Aorta (tissue), 5 donors: ENCODE data around the gene CMC2. TPM values are rescaled to one million over a fixed set of nuclear protein-coding genes. Genes with fewer than 3 reads are reported as not detected.
A peak's percentile ranks its signal among the peaks of the same experiment; 100 is the strongest.

Experiments used
- ATAC-seq: fragments of 200-7000 bp; cut with Tn5 transposase; one replicate; pipeline ENCODE4 v1.9.1; 2022; ENCODE audit warnings: moderate library complexity; ENCODE audit not compliant: low FRiP score
- DNase-seq, 2 donors: peaks; one replicate each; pipeline ENCODE4 v3.0.0-alpha.2; 2020
- H3K27ac ChIP-seq, 2 donors: one replicate each; pipeline ENCODE4 v1.5.1; 2013; ENCODE audit warnings: low read length in 2 of 2, mild to moderate bottlenecking in 2 of 2, moderate library complexity in 2 of 2, control low read depth in 1 of 2, inconsistent platforms in 1 of 2, low read depth in 1 of 2
- H3K27me3 ChIP-seq, 2 donors: one replicate each; pipeline ENCODE4 v1.6.1; 2013; ENCODE audit warnings: control low read depth in 1 of 2, low read length in 1 of 2, mild to moderate bottlenecking in 1 of 2, moderate library complexity in 1 of 2; ENCODE audit not compliant: insufficient read depth in 2 of 2, control insufficient read depth in 1 of 2
- H3K36me3 ChIP-seq, 2 donors: one replicate each; pipeline ENCODE4 v1.6.1; 2013; ENCODE audit warnings: control low read depth in 1 of 2, low read length in 1 of 2, mild to moderate bottlenecking in 1 of 2; ENCODE audit not compliant: insufficient read depth in 2 of 2, control insufficient read depth in 1 of 2
- H3K4me1 ChIP-seq, 2 donors: one replicate each; pipeline ENCODE4 v1.6.1; 2013; ENCODE audit warnings: low read length in 2 of 2, control low read depth in 1 of 2, mild to moderate bottlenecking in 1 of 2, moderate library complexity in 1 of 2; ENCODE audit not compliant: insufficient read depth in 2 of 2, control insufficient read depth in 1 of 2
- H3K4me3 ChIP-seq, 2 donors: one replicate each; pipeline ENCODE4 v1.5.1; 2013; ENCODE audit warnings: low read length in 2 of 2, control low read depth in 1 of 2, mild to moderate bottlenecking in 1 of 2
- H3K9me3 ChIP-seq: one replicate; pipeline ENCODE4 v1.6.1; 2013; ENCODE audit warnings: mild to moderate bottlenecking, low read length; ENCODE audit not compliant: control insufficient read depth
- WGBS, 2 donors: extraction: QIAGEN DNeasy Blood & Tissue Kit; methylation state at CpG; one replicate each; pipeline ENCODE4 v1.1.7; 2013; 5-methylcytosine and 5-hydroxymethylcytosine counted together
- intact Hi-C, 2 donors: fragments of 100-400 bp; cut with DNase I; formaldehyde crosslinking; loops; one replicate each; pipeline versions ENCODE4 v1.14.2 to v1.15.0; 2022
- polyA plus RNA-seq, 2 donors: library from polyadenylated mRNA; stranded (reverse); fragments of 200-250 nt; gene quantifications; one replicate each; pipeline ENCODE4 v1.2.3, GENCODE V29; 2013
- total RNA-seq, 2 donors: library from RNA; stranded (reverse); fragmentation: NEBNext Ultra II Directional; extraction: Animal tissue kit (Norgen Biotek cat#: 25700); gene quantifications; one replicate each; pipeline ENCODE4 v1.2.1, GENCODE V29; 2021
- donor health status: healthy with polysubstance abuse.
- donor health status: Bipolar disorder and iron deficiency.
- donor health status: DM: no; HTN: no; CAD: no.
- donor health status: DM: no; HTN: no; CAD: no.
- donor health status: DM: yes; HTN: yes; CAD: no.

CMC2 gene
- total and polyA plus RNA-seq, 4 donors: 31.3 to 108 (median 33.1) TPM

DNA sequence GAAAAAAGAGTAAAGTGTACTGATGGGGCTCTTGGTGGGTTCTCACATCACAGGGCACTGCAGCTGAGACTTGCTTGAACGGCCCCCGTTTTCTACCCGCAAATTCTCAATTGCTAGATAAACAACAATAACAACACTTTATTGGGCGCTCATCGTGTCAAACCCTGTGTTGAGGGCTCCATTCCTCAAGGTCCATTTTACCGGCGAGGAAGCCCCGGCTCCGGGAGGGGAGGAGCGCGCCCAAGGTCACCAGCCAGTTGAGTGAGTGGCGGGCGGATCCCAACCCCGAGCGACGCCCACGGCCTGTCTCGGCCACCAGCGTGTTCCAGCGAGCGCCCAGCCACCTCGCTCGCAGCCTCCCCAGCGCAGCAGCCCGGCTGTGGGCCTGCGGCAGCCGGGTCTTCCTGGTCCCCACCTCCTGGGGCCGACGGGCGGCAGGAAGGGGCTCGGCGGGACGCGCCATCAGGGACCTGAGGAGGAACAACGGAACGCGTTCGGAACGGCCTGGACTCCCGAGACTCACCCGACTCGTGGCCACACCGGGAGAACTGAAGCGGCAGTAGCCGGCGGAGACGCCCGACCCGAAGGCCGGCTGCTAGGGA lies 373 bp downstream of the CMC2 start:
- peak overlapping the region; percentile 50 to 78 for H3K4me3 ChIP-seq
- H3K27ac ChIP-seq: peak overlapping the region; percentile 65 to 81
- 0 to 1% methylated on average over 41 to 50 of the region's 50 CpGs for WGBS, 2 donors
- intact Hi-C loops: loop anchor here (2.0 to 10.0 kb wide), 3 partner anchors 28 to 74 kb away; partner anchors contain the start of gene ATMIN (in 1 of the 2)
- peak; percentile 85 to 94 for DNase-seq
- peaks cover 0 to 3% of the 10 kb centered on the region in 2 donors for H3K4me1 ChIP-seq
- H3K27me3 ChIP-seq: no peaks in the 10 kb centered on the region
- H3K9me3 ChIP-seq: no peaks in the 10 kb centered on the region
- peak; percentile 70 for ATAC-seq
- no peaks in the 10 kb centered on the region for H3K36me3 ChIP-seq

DNA sequence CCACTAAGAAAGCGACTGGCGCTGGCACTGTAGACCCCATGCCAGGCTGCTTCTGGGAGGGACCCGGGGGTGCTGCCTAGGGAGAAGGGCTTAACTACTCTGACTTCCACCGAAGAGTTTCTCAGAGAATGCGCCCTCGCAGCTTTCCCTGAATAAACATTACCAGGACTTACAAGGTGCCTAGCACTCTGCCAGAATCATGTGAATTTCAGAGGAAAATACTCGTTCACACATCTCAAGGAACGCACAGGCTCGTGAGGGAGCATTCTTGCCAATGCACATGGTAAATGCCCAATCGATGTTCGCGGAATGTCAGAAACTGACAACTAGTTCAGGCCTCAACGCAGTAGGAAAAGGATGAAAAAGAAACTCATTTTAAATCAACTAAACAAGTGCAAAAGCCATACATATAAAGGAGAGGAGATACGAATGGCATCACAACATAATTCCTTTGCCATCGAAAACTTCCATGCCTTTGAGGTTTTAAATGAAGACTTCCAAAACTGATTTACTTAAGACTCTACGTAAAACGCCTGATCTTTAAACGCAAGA lies 999 bp downstream of the CMC2 start:
- intact Hi-C loops: loop anchor here (2.0 to 10.0 kb wide), 3 partner anchors 29 to 73 kb away; partner anchors contain the start of gene ATMIN (in 1 of the 2)
- Histone ChIP-seq H3K4me3 (peak overlapping the region; percentile 50 to 78), H3K27me3 (no peaks in the 10 kb centered on the region), H3K4me1 (peaks cover 0 to 3% of the 10 kb centered on the region in 2 donors), H3K9me3 (no peaks in the 10 kb centered on the region), H3K36me3 (no peaks in the 10 kb centered on the region), H3K27ac (peak overlapping the region in 1 of 2 donors; percentile 47)
- WGBS, 2 donors: 7 to 11% methylated on average over 18 of the region's 18 CpGs
- ATAC-seq (no peak), DNase-seq (no peak)

DNA sequence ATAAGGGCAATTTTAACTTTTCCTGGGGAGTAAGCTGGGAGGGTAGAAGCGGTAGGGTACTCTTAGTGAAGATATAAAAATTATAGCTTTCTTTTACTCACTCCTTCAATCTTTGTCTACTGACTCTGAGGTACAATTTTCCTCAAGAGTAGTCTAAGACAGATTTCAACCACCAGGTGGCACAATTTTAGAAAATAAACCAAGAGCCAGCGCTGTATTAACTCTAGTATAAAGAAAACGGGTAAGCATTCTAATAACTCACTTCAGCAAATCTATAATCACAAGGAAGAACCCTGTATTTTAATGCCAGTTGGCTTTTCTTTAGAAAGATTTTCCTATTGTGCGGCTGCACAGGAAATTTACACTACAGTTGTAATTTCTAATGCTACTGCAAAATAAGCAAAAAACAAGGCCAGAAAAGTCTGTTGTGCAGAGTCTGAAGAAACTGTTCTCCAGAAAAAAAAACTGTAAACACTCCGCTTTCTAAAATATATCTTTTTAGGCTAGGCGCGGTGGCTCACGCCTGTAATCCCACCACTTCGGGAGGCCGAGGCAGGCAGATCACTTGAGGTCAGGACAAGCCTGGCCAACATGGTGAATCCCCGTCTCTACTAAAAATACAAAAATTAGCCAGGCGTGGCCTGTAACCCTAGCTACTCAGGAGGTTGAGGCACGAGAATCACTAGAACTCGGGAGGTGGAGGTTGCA lies 1.9 kb downstream of the CMC2 start:
- WGBS, 2 donors: 41 to 42% methylated on average over 14 of the region's 14 CpGs
- intact Hi-C loops: loop anchor here in 1 of 2 donors (10.0 kb wide), 1 partner anchor 70 kb away; no protein-coding TSS in a partner anchor

DNA sequence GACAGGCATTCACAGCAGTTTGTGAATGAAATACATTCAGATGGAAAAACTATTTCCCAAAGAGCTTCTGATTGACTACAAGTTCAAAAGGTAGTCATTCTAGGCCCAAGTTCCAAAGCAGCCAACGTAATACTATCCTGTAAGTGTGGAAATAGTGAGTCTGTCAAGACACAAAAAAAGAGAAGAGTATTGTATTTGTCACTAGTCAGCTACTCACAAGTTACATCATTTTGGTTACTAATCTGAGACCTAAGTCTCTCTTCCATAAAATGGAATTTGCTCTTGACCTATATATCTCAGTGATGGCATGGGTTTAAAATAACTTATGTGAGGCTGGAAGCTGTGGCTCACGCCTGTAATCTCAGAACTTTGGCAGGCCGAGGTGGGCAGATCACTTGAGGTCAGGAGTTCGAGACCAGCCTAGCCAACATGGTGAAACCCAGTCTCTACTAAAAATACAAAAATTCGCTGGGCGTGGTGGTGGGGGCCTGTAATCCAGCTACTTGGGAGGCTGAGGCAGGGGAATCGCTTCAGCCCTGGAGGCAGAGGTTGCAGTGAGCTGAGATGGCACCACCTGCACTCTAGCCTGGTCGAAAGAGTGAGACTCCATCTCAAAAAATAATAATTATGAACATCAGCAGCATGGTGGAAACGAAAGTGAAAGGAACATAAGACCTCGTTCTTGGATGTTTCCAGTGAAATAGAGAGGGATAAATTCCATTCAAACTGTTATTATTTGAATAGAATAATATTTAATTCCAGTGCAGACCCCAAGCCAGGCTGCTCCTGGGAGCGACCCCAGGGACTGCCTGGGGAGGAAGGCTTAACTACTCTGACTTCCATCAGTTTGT lies 2.9 kb downstream of the CMC2 start:
- intact Hi-C loops: loop anchor here in 1 of 2 donors (10.0 kb wide), 1 partner anchor 69 kb away; no protein-coding TSS in a partner anchor
- Histone ChIP-seq H3K36me3 (no peaks in the 10 kb centered on the region), H3K27me3 (no peaks in the 10 kb centered on the region), H3K9me3 (no peaks in the 10 kb centered on the region), H3K4me3 (no peak overlapping the region), H3K4me1 (peaks cover 0 to 3% of the 10 kb centered on the region in 2 donors), H3K27ac (no peak overlapping the region)
- no peak for ATAC-seq
- DNase-seq: no peak
- 58 to 59% methylated on average over 11 of the region's 11 CpGs for WGBS, 2 donors

More for the DNA sequence above, 1.9 kb downstream of the CMC2 start:
- ATAC-seq (no peak), DNase-seq (no peak)
- Histone ChIP-seq H3K36me3 (no peaks in the 10 kb centered on the region), H3K4me1 (peaks cover 0 to 3% of the 10 kb centered on the region in 2 donors), H3K27ac (no peak overlapping the region), H3K4me3 (no peak overlapping the region), H3K9me3 (no peaks in the 10 kb centered on the region), H3K27me3 (no peaks in the 10 kb centered on the region)

DNA sequence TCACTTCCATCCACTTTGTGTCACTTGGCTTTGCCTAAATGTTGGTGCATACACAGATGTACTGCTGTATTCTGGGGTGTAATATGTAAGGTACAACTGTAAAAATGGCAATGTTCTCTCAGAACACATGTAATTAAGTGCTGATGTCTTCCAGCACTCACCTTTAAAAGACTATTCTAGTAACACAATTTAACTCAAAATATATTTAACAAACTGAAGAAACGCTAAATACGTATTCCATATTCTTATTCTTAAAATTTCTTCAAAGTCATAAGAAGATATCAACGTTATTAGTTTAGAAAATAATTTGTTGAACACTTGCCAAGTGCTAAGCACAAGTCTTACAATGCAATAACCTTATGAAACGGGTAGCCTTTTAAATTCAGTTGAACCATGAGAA lies 3.6 kb downstream of the CMC2 start:
- 63 to 65% methylated on average over 4 of the region's 4 CpGs for WGBS, 2 donors
- Histone ChIP-seq H3K27me3 (no peaks in the 10 kb centered on the region), H3K4me1 (peaks cover 0 to 3% of the 10 kb centered on the region in 2 donors), H3K36me3 (no peaks in the 10 kb centered on the region), H3K9me3 (no peaks in the 10 kb centered on the region), H3K4me3 (no peak overlapping the region), H3K27ac (no peak overlapping the region)
- DNase-seq: no peak
- intact Hi-C loops: loop anchor here in 1 of 2 donors (10.0 kb wide), 1 partner anchor 68 kb away; no protein-coding TSS in a partner anchor
- no peak for ATAC-seq

DNA sequence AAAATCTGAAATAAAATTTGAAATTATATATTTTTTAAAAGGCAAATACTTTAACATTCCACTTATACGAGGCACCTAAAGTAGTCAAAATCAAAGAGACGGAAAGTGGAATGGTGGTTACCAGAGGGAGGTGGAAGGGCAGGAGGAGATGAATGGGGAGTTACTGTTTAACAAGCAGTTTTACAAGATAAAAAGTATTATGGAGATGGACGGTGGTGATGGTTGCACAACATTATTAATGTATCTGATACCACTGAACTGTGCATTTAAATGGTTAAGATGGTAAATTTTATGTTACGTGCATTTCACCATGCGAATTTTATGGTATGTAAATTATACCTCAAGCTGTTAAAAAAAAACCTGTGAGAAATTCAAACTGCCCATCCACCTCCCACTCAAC lies 5.4 kb downstream of the CMC2 start:
- Histone ChIP-seq H3K27ac (no peak overlapping the region), H3K9me3 (no peaks in the 10 kb centered on the region), H3K4me1 (peaks cover 0 to 3% of the 10 kb centered on the region in 2 donors), H3K27me3 (no peaks in the 10 kb centered on the region), H3K36me3 (no peaks in the 10 kb centered on the region), H3K4me3 (no peak overlapping the region)
- DNase-seq (no peak), ATAC-seq (no peak)
- 88 to 94% methylated on average over 5 of the region's 5 CpGs for WGBS, 2 donors
- intact Hi-C loops: loop anchor here in 1 of 2 donors (10.0 kb wide), 1 partner anchor 67 kb away; no protein-coding TSS in a partner anchor

DNA sequence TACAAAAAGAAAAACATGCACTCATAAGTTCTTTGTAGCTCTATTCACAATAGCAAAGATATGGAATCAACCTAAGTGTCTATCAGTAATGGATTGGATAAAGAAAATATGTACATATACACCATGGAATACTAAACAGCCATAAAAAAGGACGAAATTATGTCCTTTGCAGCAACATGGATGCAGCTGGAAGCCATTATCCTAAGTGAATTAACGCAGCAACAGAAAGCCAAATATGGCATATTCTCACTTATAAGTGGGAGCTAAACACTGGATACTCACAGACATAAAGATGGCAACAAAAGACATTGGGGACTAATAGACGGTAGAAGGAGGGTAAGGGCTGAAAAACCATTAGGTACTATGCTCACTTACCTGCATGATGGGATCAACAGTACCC lies 5.8 kb downstream of the CMC2 start:
- Histone ChIP-seq H3K4me1 (peaks cover 0 to 3% of the 10 kb centered on the region in 2 donors), H3K27me3 (no peaks in the 10 kb centered on the region), H3K36me3 (no peaks in the 10 kb centered on the region), H3K27ac (no peak overlapping the region), H3K4me3 (no peak overlapping the region), H3K9me3 (no peaks in the 10 kb centered on the region)
- intact Hi-C loops: loop anchor here in 1 of 2 donors (10.0 kb wide), 1 partner anchor 66 kb away; no protein-coding TSS in a partner anchor
- no peak for DNase-seq
- WGBS, 2 donors: 93 to 97% methylated on average over 3 of the region's 3 CpGs
- ATAC-seq: no peak

DNA sequence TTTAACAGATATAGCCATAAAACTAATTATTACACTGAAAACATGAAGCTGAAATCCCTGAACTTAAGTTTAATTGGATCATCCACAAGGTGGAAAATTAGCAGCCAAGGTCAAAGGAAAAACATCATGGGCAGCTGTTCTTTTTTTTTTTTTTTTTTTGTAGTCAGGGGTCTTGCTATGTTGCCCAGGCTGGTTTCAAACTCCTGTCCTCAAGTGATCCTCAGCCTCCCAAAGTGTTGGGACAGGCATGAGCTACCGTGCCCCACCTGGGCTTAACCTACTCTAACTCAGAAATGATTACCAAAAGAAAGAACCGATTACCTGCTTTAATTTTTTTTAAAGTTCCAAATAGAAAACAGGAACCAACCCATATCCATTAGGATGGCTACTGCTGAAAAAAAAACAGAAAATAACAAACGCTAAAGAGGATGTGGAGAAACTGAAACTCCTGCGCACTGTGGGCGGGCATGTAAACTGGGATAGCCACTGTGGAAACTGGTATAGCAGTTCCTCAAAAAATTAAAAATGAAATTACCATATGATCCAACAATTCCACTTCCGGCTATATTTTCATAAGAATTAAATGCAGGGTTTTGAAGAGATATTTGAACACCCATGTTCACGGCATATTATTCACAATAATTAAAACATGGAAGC lies 8.6 kb downstream of the CMC2 start:
- intact Hi-C loops: no loop called here
- H3K9me3 ChIP-seq: no peaks in the 10 kb centered on the region
- H3K4me1 ChIP-seq: peaks cover 0 to 2% of the 10 kb centered on the region in 2 donors
- no peak overlapping the region for H3K27ac ChIP-seq
- DNase-seq (no peak), ATAC-seq (no peak)
- WGBS, 2 donors: 94 to 96% methylated on average over 7 of the region's 7 CpGs
- no peaks in the 10 kb centered on the region for H3K36me3 ChIP-seq
- no peaks in the 10 kb centered on the region for H3K27me3 ChIP-seq
- no peak overlapping the region for H3K4me3 ChIP-seq
